ENCODE data around the gene UCMA. TPM values are rescaled to one million over a fixed set of nuclear protein-coding genes. Genes with fewer than 3 reads are reported as not detected.
"Not testable (repeated sequence)": the region's sequence is repeated elsewhere in the genome, so short reads cannot be mapped to it uniquely, and the experiment has no call there.

UCMA gene
- total RNA-seq, 6 experiments from 2014 or later = not detected

DNA sequence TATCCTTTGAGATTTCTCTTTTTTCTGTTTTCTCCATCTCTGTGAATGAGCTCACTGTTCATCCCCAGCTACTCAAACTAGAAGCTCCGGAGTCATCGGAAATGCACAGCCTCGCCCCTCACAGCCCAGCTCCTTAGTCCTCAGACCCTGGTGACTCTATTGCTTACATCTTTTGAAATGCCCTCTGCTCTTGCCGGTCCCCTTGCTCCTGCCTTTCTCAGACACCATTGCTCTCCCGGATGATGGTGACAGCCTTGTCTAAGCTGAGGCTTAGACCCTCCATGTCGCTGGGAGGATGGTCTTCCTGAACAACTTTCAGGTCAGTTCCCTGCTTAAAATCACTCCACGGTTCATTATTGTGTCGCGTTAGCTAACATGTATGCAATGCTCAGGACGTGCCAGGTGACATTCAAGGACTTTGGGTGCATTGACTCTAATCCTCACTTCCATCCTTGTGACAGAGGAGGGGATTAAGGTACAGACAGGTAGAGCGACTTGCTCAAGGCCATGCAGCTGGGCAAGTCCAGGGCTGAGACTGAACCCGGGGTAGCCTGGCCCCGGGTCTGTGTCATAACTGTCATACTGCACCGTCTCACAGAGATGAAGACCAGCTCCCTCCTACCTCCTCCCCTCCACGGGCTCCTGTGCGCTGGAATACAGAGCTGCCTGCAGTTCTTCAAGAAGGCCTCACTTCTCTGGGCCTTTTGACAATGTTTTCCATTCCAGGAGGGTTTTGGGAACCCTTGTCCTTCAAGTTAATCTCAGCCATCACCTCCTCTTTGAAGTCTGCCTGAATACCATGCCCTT lies 4.3 kb upstream of the UCMA start:
- no peaks in the 10 kb centered on the region for H3K4me1 ChIP-seq
- DNase-seq (no peak), ATAC-seq (no peak)
- H3K27me3 ChIP-seq = no peaks in the 10 kb centered on the region
- no peak overlapping the region for H3K27ac ChIP-seq
- TF ChIP-seq CTCF (IDR thresholded peaks at IDR 0.05) (no peak), POLR2A (IDR thresholded peaks at IDR 0.05) (no peak)
- no peaks in the 10 kb centered on the region for H3K9me3 ChIP-seq
- H3K36me3 ChIP-seq = no peaks in the 10 kb centered on the region
- intact Hi-C loops (cut with DNase I) = no loop called here
- 90% methylated on average over 11 of the region's 16 CpGs for WGBS (ENCODE audit: insufficient coverage, low coverage, low lambda C conversion rate, missing lambda C conversion rate)
- no peak overlapping the region for H3K4me3 ChIP-seq

DNA sequence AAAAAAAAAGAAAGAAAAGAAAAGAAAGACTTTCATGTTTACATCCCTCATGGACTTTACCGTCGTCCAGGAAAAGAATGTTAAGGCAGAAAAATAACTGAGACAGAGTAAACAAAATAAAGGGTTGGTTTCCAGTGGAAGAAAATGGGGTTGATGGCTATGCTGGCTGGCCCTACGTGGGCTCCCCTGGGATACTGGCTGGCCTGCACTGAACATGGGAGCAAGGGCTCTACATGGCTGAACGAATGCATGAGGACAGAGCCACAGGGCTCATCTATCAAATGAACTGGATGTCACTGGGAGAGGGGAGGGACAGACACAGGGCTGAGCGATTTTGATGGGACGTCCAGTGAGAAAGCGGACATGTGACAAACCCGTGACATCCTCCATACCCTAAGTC lies 2.5 kb upstream of the UCMA start:
- no peak overlapping the region for H3K27ac ChIP-seq
- DNase-seq (no peak), ATAC-seq (no peak)
- no peak overlapping the region for H3K4me3 ChIP-seq
- intact Hi-C loops (cut with DNase I) = no loop called here
- H3K4me1 ChIP-seq = no peaks in the 10 kb centered on the region
- no peaks in the 10 kb centered on the region for H3K27me3 ChIP-seq
- no peaks in the 10 kb centered on the region for H3K36me3 ChIP-seq
- no peaks in the 10 kb centered on the region for H3K9me3 ChIP-seq
- TF ChIP-seq POLR2A (IDR thresholded peaks at IDR 0.05) (no peak), CTCF (IDR thresholded peaks at IDR 0.05) (no peak)
- WGBS (ENCODE audit: insufficient coverage, low coverage, low lambda C conversion rate, missing lambda C conversion rate) = 89% methylated on average over 5 of the region's 8 CpGs

DNA sequence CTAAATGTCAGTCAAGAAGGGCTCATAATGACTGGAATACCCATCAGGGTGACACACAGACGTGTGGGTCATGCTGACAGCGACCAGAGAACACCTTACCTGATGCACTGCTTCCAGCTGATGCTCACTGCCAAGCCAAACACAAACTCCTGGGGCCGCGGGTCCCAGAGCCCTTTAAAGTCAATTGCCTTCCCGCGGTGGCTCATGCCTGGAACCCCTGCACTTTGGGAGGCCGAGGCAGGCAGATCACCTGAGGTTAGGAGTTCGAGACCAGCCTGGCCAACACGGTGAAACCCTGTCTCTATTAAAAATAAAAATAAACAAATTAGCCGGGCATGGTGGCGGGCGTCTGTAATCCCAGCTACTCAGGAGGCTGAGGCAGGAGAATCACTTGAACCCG lies 562 bp upstream of the UCMA start:
- H3K9me3 ChIP-seq; H3K36me3 ChIP-seq; H3K4me3 ChIP-seq; H3K4me1 ChIP-seq; intact Hi-C loops (cut with DNase I); H3K27ac ChIP-seq; H3K27me3 ChIP-seq; DNase-seq: not testable (repeated sequence)
- ATAC-seq = peak in 1 of 4 donors; percentile 17
- WGBS (ENCODE audit: insufficient coverage, low coverage, low lambda C conversion rate, missing lambda C conversion rate) = 75% methylated on average over 4 of the region's 13 CpGs

- Histone ChIP-seq H3K9me3 (no peaks in the 10 kb centered on the region), H3K4me3 (no peak overlapping the region), H3K36me3 (no peaks in the 10 kb centered on the region), H3K27ac (no peak overlapping the region), H3K27me3 (no peaks in the 10 kb centered on the region), H3K4me1 (no peaks in the 10 kb centered on the region)
- intact Hi-C loops (cut with DNase I) = no loop called here
- DNase-seq (no peak), ATAC-seq (no peak)
- 55% methylated on average over 5 of the region's 14 CpGs for WGBS (ENCODE audit: insufficient coverage, low coverage, low lambda C conversion rate, missing lambda C conversion rate)
- TF ChIP-seq CTCF (IDR thresholded peaks at IDR 0.05) (no peak), POLR2A (IDR thresholded peaks at IDR 0.05) (no peak)
Measured at GRCh38 chr10:13233358-13233757, 816 bp downstream of the UCMA start.

DNA sequence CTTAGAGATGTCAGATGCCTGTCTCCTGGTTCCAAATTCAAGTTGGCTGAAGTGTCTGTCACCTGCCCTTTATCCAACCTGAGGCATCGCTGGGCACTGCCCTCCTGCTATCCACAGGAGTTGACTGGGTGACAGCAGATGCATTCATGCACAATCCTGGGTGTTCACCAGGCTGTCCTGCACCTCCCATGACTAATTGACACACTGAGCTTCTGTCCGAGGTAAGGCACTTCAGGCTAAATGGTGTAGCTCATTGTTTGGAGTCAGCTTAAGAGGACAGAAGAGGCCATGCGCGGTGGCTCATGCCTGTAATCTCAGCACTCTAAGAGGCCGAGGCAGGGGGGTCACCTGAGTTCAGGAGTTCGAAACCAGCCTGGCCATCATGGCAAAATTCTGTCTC lies 2.4 kb downstream of the UCMA start:
- H3K27ac ChIP-seq = no peak overlapping the region
- H3K36me3 ChIP-seq = no peaks in the 10 kb centered on the region
- intact Hi-C loops (cut with DNase I) = no loop called here
- TF ChIP-seq CTCF (IDR thresholded peaks at IDR 0.05) (no peak), POLR2A (IDR thresholded peaks at IDR 0.05) (no peak)
- no peak overlapping the region for H3K4me3 ChIP-seq
- no peaks in the 10 kb centered on the region for H3K9me3 ChIP-seq
- no peaks in the 10 kb centered on the region for H3K27me3 ChIP-seq
- DNase-seq (peak in 1 of 3 donors; percentile 21), ATAC-seq (no peak)
- WGBS (ENCODE audit: insufficient coverage, low coverage, low lambda C conversion rate, missing lambda C conversion rate) = 40% methylated on average over 1 of the region's 6 CpGs
- no peaks in the 10 kb centered on the region for H3K4me1 ChIP-seq

All from right lobe of liver (tissue), 6 donors.